Adrenal gland (tissue), 5 donors: ENCODE data around the gene GAS2L1.

Source experiments
- POLR2A ChIP-seq, 2 donors: fragments of 450-650 bp; IDR thresholded peaks; one replicate each; pipeline ENCODE4 v1.6.1; 2017; ENCODE audit warnings: antibody characterized with exemption in 2 of 2, mild to moderate bottlenecking in 2 of 2, moderate library complexity in 1 of 2
- TF ChIP-seq, protein P1 (sequence below), 6 experiments: fragments of 450-650 bp in 4 of 6; fragments of 200-600 bp in 2 of 6; sonication (generic) in 1 of 6; IDR thresholded peaks; 1 replicate in 5 of 6; 2 replicates in 1 of 6; pipeline versions ENCODE4 v1.5.1 to v1.8.0; 2016 to 2021; ENCODE audit warnings: antibody characterized with exemption in 6 of 6, mild to moderate bottlenecking in 2 of 6, moderate library complexity in 1 of 6
- donor health status: DM: no; HTN: no; CAD: no.

DNA sequence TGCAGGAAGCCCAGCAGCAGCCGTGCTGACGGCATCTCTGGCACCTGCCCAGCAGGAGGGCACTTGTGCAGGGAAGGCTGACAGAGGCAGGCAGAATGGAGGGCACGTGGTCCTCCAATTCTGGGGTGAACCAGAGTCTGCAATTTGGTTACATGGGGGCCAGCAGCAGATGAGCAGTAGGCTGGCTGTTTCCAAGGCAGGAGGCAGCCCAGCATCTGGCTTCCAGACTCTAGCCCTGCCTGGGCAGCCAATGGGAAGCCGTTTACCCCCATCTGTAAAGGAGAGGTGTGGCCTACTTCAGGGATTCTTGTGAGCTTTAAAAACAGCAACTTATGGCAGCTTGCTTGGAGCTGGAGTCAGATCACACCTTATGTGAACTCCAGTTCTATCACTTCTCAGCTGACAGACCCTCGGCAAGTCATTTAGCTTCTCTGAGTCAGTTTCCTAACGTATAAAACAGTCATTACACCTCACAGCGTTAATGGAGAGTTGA is 36.9 kb downstream of the GAS2L1 start:
- TF ChIP-seq, protein P1, sequence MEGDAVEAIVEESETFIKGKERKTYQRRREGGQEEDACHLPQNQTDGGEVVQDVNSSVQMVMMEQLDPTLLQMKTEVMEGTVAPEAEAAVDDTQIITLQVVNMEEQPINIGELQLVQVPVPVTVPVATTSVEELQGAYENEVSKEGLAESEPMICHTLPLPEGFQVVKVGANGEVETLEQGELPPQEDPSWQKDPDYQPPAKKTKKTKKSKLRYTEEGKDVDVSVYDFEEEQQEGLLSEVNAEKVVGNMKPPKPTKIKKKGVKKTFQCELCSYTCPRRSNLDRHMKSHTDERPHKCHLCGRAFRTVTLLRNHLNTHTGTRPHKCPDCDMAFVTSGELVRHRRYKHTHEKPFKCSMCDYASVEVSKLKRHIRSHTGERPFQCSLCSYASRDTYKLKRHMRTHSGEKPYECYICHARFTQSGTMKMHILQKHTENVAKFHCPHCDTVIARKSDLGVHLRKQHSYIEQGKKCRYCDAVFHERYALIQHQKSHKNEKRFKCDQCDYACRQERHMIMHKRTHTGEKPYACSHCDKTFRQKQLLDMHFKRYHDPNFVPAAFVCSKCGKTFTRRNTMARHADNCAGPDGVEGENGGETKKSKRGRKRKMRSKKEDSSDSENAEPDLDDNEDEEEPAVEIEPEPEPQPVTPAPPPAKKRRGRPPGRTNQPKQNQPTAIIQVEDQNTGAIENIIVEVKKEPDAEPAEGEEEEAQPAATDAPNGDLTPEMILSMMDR (IDR thresholded peaks at IDR 0.05): no peak
- TF ChIP-seq POLR2A (IDR thresholded peaks at IDR 0.05): no peak
